Measurements from ENCODE around the gene MARCO. TPM values are rescaled to one million over a fixed set of nuclear protein-coding genes. Genes with fewer than 3 reads are reported as not detected.

MARCO gene
- total RNA-seq, 1 donor: not detected

DNA sequence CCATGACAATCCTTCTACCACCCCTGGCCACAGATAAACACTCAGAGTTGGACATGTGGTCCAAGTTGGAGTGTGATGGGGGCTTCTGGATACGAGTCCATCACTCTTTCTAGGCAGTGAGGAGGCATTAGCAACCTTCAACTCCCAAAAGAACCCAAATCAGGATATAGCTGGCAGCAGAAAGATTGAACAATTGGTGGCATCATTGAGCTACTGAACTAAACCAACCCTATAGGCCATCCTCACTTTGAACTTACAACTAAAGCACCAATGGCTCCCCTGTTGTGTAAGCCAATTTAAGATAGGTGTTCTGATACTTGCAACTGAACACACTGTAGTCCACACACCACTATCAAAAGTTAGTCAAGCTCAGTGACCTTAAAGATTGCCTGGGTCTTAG, 24.0 kb upstream of the MARCO start:
- TF ChIP-seq, protein P1, sequence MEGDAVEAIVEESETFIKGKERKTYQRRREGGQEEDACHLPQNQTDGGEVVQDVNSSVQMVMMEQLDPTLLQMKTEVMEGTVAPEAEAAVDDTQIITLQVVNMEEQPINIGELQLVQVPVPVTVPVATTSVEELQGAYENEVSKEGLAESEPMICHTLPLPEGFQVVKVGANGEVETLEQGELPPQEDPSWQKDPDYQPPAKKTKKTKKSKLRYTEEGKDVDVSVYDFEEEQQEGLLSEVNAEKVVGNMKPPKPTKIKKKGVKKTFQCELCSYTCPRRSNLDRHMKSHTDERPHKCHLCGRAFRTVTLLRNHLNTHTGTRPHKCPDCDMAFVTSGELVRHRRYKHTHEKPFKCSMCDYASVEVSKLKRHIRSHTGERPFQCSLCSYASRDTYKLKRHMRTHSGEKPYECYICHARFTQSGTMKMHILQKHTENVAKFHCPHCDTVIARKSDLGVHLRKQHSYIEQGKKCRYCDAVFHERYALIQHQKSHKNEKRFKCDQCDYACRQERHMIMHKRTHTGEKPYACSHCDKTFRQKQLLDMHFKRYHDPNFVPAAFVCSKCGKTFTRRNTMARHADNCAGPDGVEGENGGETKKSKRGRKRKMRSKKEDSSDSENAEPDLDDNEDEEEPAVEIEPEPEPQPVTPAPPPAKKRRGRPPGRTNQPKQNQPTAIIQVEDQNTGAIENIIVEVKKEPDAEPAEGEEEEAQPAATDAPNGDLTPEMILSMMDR (IDR thresholded peaks at IDR 0.05; ENCODE audit: extremely low read depth, low read depth, low read length): no peak
- DNase-seq (ENCODE audit: insufficient read length, low spot score, missing footprints): no peak
- H3K27me3 ChIP-seq (ENCODE audit: insufficient read depth, low read length): no peaks in the 10 kb centered on the region
- H3K4me1 ChIP-seq (ENCODE audit: insufficient read depth, low read length): no peaks in the 10 kb centered on the region
- no peak overlapping the region for H3K27ac ChIP-seq (ENCODE audit: low read depth, low read length)
- H3K4me2 ChIP-seq (ENCODE audit: insufficient read depth, low read length): no peak overlapping the region
- no peak overlapping the region for H3K4me3 ChIP-seq (ENCODE audit: insufficient read depth, low read length)
- no peaks in the 10 kb centered on the region for H3K79me2 ChIP-seq (ENCODE audit: insufficient read depth, low read length)
- H2AFZ ChIP-seq (ENCODE audit: low read length): no peak overlapping the region
- no peaks in the 10 kb centered on the region for H3K36me3 ChIP-seq (ENCODE audit: insufficient read depth, low read length)
- no peaks in the 10 kb centered on the region for H4K20me1 ChIP-seq (ENCODE audit: insufficient read depth, low read length)
- no peaks in the 10 kb centered on the region for H3K9me3 ChIP-seq (ENCODE audit: low read depth, low read length)

DNA sequence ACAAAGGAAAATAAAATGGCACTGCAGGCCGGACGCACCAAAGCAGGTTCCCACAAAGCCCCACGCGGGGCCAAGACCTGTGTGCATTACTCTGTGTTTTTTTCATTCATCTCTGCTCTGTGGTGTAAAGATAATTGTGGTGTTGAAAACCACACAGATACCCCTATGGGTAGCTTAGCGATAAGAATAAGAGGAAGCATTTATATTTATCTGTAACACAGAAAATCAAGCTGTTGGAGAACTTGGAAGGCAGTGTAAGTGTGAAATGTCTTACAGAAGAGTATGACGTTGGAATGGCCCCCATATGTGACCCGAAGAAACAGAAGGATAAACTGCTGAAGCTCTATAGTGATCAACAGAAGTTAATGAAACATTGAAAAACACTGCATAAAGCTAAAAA, 20.3 kb upstream of the MARCO start:
- Histone ChIP-seq H3K27me3 (ENCODE audit: insufficient read depth, low read length) (no peaks in the 10 kb centered on the region), H3K27ac (ENCODE audit: low read depth, low read length) (no peak overlapping the region), H4K20me1 (ENCODE audit: insufficient read depth, low read length) (no peaks in the 10 kb centered on the region), H3K79me2 (ENCODE audit: insufficient read depth, low read length) (no peaks in the 10 kb centered on the region), H3K4me2 (ENCODE audit: insufficient read depth, low read length) (no peak overlapping the region), H3K36me3 (ENCODE audit: insufficient read depth, low read length) (no peaks in the 10 kb centered on the region), H3K4me3 (ENCODE audit: insufficient read depth, low read length) (no peak overlapping the region), H2AFZ (ENCODE audit: low read length) (no peak overlapping the region), H3K4me1 (ENCODE audit: insufficient read depth, low read length) (no peaks in the 10 kb centered on the region), H3K9me3 (ENCODE audit: low read depth, low read length) (no peaks in the 10 kb centered on the region)
- TF ChIP-seq, protein P1 (IDR thresholded peaks at IDR 0.05; ENCODE audit: extremely low read depth, low read depth, low read length): no peak
- DNase-seq (ENCODE audit: insufficient read length, low spot score, missing footprints): no peak

DNA sequence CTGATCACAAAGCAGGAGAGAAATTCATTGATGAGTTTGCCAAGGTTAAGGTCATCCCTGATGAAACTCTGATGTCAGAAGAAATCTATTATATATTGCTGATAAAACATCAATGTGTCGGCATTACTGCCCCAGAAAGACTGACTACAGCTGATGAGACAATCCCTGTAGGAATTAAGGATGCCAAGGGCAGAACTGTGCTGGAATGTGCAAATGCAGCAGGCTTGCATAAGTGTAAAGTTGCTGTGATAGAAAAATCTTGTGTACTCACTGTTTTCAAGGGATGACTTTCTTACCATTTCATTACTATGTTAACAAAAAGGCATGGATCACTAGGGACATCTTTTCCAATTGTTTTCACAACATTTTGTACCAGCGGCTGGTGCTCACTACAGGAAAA, 19.7 kb upstream of the MARCO start:
- Histone ChIP-seq H3K4me3 (ENCODE audit: insufficient read depth, low read length) (no peak overlapping the region), H4K20me1 (ENCODE audit: insufficient read depth, low read length) (no peaks in the 10 kb centered on the region), H3K9me3 (ENCODE audit: low read depth, low read length) (no peaks in the 10 kb centered on the region), H3K4me1 (ENCODE audit: insufficient read depth, low read length) (no peaks in the 10 kb centered on the region), H3K4me2 (ENCODE audit: insufficient read depth, low read length) (no peak overlapping the region), H3K27ac (ENCODE audit: low read depth, low read length) (no peak overlapping the region), H3K79me2 (ENCODE audit: insufficient read depth, low read length) (no peaks in the 10 kb centered on the region), H3K27me3 (ENCODE audit: insufficient read depth, low read length) (no peaks in the 10 kb centered on the region), H3K36me3 (ENCODE audit: insufficient read depth, low read length) (no peaks in the 10 kb centered on the region), H2AFZ (ENCODE audit: low read length) (no peak overlapping the region)
- DNase-seq (ENCODE audit: insufficient read length, low spot score, missing footprints): no peak
- TF ChIP-seq, protein P1 (IDR thresholded peaks at IDR 0.05; ENCODE audit: extremely low read depth, low read depth, low read length): no peak

DNA sequence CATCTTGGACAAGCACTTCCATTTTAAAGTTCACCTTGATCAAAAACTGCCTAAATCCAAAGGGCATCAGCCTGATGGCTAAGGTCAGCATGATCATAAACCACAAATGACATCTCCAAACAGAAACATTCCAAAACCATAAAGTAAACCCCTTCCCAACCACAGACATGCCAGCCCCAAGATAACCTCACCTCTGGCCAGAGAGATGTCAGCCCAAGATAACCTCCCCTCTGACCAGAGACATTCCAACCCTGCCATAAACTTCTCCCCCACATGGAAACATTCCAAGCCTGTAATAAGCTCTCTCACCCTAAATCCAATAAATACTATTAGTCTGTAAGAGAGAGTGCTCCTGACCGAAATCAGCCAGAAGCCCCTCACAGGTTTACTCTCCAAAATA, 18.6 kb upstream of the MARCO start:
- DNase-seq (ENCODE audit: insufficient read length, low spot score, missing footprints): no peak
- H3K36me3 ChIP-seq (ENCODE audit: insufficient read depth, low read length): no peaks in the 10 kb centered on the region
- H3K9me3 ChIP-seq (ENCODE audit: low read depth, low read length): no peaks in the 10 kb centered on the region
- H3K4me1 ChIP-seq (ENCODE audit: insufficient read depth, low read length): no peaks in the 10 kb centered on the region
- TF ChIP-seq, protein P1 (IDR thresholded peaks at IDR 0.05; ENCODE audit: extremely low read depth, low read depth, low read length): no peak
- H3K27ac ChIP-seq (ENCODE audit: low read depth, low read length): no peak overlapping the region
- no peak overlapping the region for H3K4me3 ChIP-seq (ENCODE audit: insufficient read depth, low read length)
- no peaks in the 10 kb centered on the region for H4K20me1 ChIP-seq (ENCODE audit: insufficient read depth, low read length)
- H3K79me2 ChIP-seq (ENCODE audit: insufficient read depth, low read length): no peaks in the 10 kb centered on the region
- H3K27me3 ChIP-seq (ENCODE audit: insufficient read depth, low read length): no peaks in the 10 kb centered on the region
- H3K4me2 ChIP-seq (ENCODE audit: insufficient read depth, low read length): no peak overlapping the region
- no peak overlapping the region for H2AFZ ChIP-seq (ENCODE audit: low read length)

Data from osteoblast (primary cell).